GM18951 (cell line): ENCODE measurements around the gene GHRL.
A peak's percentile ranks its signal among the peaks of the same experiment; 100 is the strongest.
"Not testable (repeated sequence)": the region's sequence is repeated elsewhere in the genome, so short reads cannot be mapped to it uniquely, and the experiment has no call there.

Experiments
- POLR2A ChIP-seq: IDR thresholded peaks from 4 replicates; pipeline ENCODE4 v1.6.1; 2011; ENCODE audit warnings: mild to moderate bottlenecking; ENCODE audit not compliant: insufficient read length, insufficient read depth; ENCODE audit errors: extremely low read depth
- in situ Hi-C: fragments of 300-500 bp; cut with MboI; formaldehyde crosslinking; loops from one replicate; pipeline ENCODE4 v1.12.0; 2022; ENCODE audit warnings: low sequenced_read_pairs, mixed read lengths, inconsistent platforms; ENCODE audit not compliant: unreplicated experiment

Gene GHRL

GRCh38 chr3:10269443-10269842 is 23.3 kb downstream of the GHRL start:
- in situ Hi-C loops = no loop called here
- no peak for TF ChIP-seq POLR2A

- no peak for TF ChIP-seq POLR2A
- in situ Hi-C loops = no loop called here
Measured at GRCh38 chr3:10268930-10269329, 23.8 kb downstream of the GHRL start.

GRCh38 chr3:10268116-10268515 is 24.6 kb downstream of the GHRL start:
- in situ Hi-C loops = no loop called here
- TF ChIP-seq POLR2A = no peak

GRCh38 chr3:10266936-10267335 is 25.8 kb downstream of the GHRL start:
- in situ Hi-C loops = not testable (repeated sequence)

- in situ Hi-C loops = no loop called here
- no peak for TF ChIP-seq POLR2A
Measured at GRCh38 chr3:10265833-10266232, 26.9 kb downstream of the GHRL start.

- in situ Hi-C loops = no loop called here
- no peak for TF ChIP-seq POLR2A
Measured at GRCh38 chr3:10263646-10264363, 28.9 kb downstream of the GHRL start.

- in situ Hi-C loops = no loop called here
- no peak for TF ChIP-seq POLR2A
Measured at GRCh38 chr3:10262027-10262426, 30.7 kb downstream of the GHRL start.

- in situ Hi-C loops = no loop called here
Measured at GRCh38 chr3:10260211-10260701, 32.5 kb downstream of the GHRL start.

GRCh38 chr3:10259798-10260197 is 32.9 kb downstream of the GHRL start:
- no peak for TF ChIP-seq POLR2A
- in situ Hi-C loops = no loop called here

More at GRCh38 chr3:10260211-10260701, 32.5 kb downstream of the GHRL start:
- no peak for TF ChIP-seq POLR2A

- in situ Hi-C loops = no loop called here
- TF ChIP-seq POLR2A = no peak
Measured at GRCh38 chr3:10259036-10259435, 33.7 kb downstream of the GHRL start.

- TF ChIP-seq POLR2A = no peak
- in situ Hi-C loops = no loop called here
Measured at GRCh38 chr3:10255835-10256234, 36.9 kb downstream of the GHRL start.

GRCh38 chr3:10253731-10254130 is 39.0 kb downstream of the GHRL start:
- TF ChIP-seq POLR2A = no peak
- in situ Hi-C loops = no loop called here

GRCh38 chr3:10251006-10251405 is 41.7 kb downstream of the GHRL start:
- in situ Hi-C loops = no loop called here
- no peak for TF ChIP-seq POLR2A

GRCh38 chr3:10249833-10250232 is 42.9 kb downstream of the GHRL start:
- no peak for TF ChIP-seq POLR2A
- in situ Hi-C loops = no loop called here

- peak; percentile 53 for TF ChIP-seq POLR2A
- in situ Hi-C loops = no loop called here
Measured at GRCh38 chr3:10248984-10249748, 43.6 kb downstream of the GHRL start.
